ENCODE results near the gene KANK4.

- TF ChIP-seq CTCF (IDR thresholded peaks at IDR 0.05) = no peak
- TF ChIP-seq POLR2A (IDR thresholded peaks at IDR 0.05) = no peak
- no peak for TF ChIP-seq EP300 (IDR thresholded peaks at IDR 0.05)
Observed at GRCh38 chr1:62308606-62309005, 10.6 kb downstream of the KANK4 start.
